Measurements from ENCODE around the gene MSL1.

The MSL1 gene

GRCh38 chr17:40103071-40103661, 18.6 kb upstream of the MSL1 start:
- TF ChIP-seq, protein P1, sequence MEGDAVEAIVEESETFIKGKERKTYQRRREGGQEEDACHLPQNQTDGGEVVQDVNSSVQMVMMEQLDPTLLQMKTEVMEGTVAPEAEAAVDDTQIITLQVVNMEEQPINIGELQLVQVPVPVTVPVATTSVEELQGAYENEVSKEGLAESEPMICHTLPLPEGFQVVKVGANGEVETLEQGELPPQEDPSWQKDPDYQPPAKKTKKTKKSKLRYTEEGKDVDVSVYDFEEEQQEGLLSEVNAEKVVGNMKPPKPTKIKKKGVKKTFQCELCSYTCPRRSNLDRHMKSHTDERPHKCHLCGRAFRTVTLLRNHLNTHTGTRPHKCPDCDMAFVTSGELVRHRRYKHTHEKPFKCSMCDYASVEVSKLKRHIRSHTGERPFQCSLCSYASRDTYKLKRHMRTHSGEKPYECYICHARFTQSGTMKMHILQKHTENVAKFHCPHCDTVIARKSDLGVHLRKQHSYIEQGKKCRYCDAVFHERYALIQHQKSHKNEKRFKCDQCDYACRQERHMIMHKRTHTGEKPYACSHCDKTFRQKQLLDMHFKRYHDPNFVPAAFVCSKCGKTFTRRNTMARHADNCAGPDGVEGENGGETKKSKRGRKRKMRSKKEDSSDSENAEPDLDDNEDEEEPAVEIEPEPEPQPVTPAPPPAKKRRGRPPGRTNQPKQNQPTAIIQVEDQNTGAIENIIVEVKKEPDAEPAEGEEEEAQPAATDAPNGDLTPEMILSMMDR (IDR thresholded peaks at IDR 0.05; ENCODE audit: extremely low read depth, missing control alignments), result no peak
- no peak for DNase-seq (ENCODE audit: low spot score)

DNA sequence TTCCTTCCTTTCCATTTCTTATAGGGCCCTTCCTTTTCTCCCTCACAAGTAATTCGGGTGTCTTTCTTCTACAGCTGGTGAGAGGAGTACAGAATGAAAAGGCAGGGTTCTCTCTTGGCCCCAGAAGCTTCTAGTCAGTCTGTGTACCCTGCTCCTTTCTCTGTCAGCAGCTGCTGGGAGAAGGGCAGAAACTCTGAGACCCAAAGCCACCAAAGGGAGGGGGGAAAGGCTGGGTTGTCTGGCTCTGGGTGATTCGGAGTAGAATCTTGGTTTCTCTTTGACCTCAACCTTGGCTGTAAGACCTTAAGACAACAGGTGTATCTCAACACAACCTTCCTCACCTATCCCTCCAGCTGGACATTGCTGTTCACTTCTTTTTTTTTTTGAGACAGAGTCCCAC, 18.1 kb upstream of the MSL1 start:
- DNase-seq (ENCODE audit: low spot score), result no peak
- TF ChIP-seq, protein P1 (IDR thresholded peaks at IDR 0.05; ENCODE audit: extremely low read depth, missing control alignments), result no peak

- TF ChIP-seq, protein P1 (IDR thresholded peaks at IDR 0.05; ENCODE audit: extremely low read depth, missing control alignments), result no peak
- DNase-seq (ENCODE audit: low spot score), result no peak
These were observed 16.9 kb upstream of the MSL1 start for GRCh38 chr17:40104594-40105486.

GRCh38 chr17:40105861-40106759, 15.7 kb upstream of the MSL1 start:
- DNase-seq (ENCODE audit: low spot score), result no peak
- TF ChIP-seq, protein P1 (IDR thresholded peaks at IDR 0.05; ENCODE audit: extremely low read depth, missing control alignments), result no peak

DNA sequence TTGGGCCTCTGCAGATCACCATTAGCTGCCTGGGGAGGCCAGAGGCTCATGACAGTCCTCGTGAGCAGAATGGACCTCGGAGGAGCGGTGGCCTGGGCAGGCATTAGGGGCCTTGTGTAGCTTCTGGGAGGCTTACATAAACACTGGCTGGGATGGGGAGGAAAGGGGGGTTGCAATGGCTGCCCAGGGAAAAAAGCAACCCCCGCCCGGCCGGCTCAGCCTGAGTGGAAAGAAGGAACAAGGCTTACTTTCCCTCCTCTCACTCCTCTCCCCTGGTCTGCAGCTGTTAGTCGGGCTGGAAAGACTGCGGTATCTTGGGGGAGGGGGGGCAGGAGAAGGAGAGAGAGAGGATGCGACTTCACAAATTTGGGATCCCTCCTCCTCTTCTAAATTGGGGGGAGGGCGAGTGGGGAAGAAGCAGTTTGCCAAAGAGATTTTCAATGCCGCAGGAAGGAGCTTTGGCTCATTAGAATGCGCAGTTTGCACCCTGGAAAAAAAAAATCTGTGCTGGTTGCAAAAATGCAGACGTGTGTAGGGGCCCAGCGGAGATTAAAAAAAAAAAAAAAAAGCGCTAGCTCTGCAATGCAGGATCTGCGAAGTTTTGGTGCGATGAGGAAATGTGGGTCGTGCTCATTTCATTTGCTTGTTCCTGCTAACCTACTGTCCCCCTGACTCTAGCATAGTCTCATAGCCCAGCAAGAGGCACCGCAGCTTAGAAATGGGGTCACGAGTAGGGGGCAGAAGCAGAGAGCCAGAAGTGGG, 14.8 kb upstream of the MSL1 start:
- TF ChIP-seq, protein P1 (IDR thresholded peaks at IDR 0.05; ENCODE audit: extremely low read depth, missing control alignments), result no peak
- DNase-seq (ENCODE audit: low spot score), result no peak

DNA sequence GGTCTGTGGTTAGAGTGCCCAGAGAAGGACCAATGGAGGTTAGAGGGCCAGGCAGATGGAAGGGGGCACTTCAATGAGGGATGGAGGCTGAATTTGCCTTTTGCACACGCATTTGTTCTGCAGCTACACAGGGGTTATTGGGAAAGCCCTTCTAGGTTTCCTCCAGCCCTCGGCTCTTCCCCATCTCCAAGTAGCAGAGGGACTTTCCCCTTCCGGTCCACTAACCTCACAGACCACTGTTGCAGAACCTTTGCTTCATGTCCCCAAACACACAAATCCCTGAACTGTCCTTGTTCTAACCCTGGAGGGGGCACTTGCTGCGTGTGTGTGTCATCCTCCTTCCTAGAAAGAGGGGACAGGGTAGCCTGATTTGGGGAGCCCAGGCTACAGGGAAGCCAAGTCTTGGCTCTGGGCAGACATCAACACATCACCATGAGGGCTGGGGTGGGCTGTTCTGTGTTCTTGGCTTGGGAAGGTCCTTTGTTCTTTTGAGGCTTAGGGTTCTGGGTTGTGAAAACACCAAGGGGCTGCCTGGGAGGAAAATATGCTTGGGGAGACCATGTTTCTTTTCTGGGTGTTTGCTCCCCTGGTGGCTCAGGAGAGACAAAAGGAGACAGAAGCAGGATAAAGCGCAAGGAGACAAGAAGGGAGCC, 14.1 kb upstream of the MSL1 start:
- TF ChIP-seq, protein P1 (IDR thresholded peaks at IDR 0.05; ENCODE audit: extremely low read depth, missing control alignments), result no peak
- DNase-seq (ENCODE audit: low spot score), result no peak
